Stimulated activated CD4-positive, alpha-beta T cell treated with anti-CD3 and anti-CD28 coated beads, Interleukin-1b, Interleukin-23, amount 100 ng/mL, for 48 hours (primary cell): ENCODE results near the gene EFCAB11.

Experiments
- DNase-seq: peaks from one replicate; pipeline ENCODE4 v3.0.0-alpha.2; 2020

EFCAB11 gene

GRCh38 chr14:89760086-89760485 is 194.4 kb downstream of the EFCAB11 start:
- no peak for DNase-seq

DNA sequence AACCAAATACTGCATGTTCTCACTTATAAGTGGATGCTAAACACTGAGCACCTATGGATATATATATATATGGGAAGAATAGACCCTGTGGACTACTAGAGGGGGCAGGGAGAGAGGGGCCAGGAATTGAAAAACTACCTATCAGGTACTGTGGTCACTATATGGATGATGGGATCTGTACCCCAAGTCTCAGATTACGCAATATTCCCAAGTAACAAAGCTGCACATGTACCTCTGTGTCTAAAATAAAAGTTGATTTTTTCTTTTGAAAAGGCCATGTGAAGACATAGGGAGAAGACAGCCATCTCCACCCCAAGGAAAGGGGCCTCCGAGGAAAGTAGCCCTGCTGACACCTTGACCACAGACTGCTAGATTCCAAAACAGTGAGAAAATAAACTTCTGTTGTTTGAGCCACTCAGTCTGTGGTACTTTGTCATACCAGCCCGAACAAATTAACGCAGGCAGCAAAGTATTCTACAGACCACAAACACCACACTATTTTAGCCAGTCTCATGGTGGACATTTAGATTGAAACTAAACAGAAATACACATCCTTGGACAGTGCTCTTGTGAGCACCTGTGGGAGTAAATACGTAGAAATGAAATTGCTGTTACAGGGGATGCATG is 197.1 kb downstream of the EFCAB11 start:
- DNase-seq: no peak

- DNase-seq: no peak
Observed at GRCh38 chr14:89755816-89756215, 198.7 kb downstream of the EFCAB11 start.

DNA sequence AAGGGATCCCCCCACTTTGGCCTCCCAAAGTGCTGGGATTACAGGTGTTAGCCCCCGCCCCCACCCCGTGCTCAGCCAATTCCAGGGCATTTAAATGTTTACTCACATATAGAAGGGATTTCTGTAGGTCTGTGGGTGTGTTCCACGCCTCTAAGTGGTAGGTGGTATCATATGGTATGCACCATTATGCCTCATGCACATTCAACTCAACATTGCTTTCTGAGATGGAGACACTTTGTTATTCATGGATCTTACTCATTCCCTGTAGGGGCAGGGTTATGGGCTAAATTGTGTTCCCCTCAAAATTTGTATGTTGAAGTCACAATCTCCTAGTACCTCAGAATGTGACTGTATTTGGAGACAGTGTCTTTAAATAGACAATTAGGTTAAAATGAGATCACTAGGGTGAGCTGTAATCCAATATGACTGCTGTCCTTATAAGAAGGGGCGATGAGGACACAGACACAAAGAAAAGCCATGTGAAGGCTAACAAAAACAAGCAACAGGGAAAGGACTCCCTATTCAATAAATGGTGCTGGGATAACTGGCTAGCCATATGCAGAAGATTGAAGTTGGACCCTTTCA is 200.6 kb downstream of the EFCAB11 start:
- DNase-seq: no peak

DNA sequence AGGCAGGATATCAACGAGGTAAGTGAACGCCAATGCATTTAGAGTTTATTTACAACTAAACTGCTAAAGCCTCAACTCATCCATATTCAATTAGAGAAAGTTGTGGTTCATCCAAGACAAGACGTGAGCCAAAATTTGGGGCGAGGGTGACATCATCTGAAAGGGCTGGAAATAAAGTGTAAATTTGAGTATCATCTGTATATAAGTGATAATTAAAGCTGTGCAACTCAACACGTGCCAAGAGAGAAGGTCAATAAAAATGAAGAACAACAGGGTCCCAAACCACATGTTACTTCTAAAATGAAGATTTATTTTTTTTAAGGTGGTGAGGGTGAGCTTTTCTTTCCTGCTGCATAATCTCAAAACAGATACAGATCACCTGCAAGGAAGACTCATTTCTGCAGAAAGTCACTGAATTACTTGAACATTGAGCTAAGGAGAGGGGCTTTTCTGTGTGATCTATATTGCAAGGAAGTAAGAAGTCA is 203.6 kb downstream of the EFCAB11 start:
- peak; percentile 73 for DNase-seq

- no peak for DNase-seq
Observed at GRCh38 chr14:89750281-89750755, 204.2 kb downstream of the EFCAB11 start.

- DNase-seq: peak; percentile 54
Observed at GRCh38 chr14:89748004-89748403, 206.5 kb downstream of the EFCAB11 start.

- no peak for DNase-seq
Observed at GRCh38 chr14:89747126-89747525, 207.4 kb downstream of the EFCAB11 start.

- no peak for DNase-seq
Observed at GRCh38 chr14:89746654-89747053, 207.9 kb downstream of the EFCAB11 start.

DNA sequence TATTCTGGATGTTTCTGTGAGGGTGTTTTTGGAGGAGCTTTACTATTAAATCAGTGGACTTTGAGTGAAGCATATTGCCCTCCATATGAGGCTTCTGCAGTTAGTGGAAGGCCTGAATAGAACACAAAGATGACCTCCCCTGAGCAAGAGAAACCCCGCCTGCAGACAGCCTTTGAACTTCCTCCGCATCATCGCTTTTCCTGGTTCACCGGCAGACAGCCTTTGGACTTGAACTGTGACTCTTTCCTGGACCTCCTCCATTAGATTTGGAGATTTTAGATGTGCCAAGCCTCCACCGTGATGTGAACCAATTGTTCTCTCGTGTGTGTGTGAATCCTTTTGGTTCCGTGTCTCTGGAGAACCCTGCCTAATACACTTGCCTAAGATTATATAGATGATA is 208.4 kb downstream of the EFCAB11 start:
- DNase-seq: no peak
